EL (cell line): Measurements from ENCODE around the gene BBS2.

Experiments
- DNase-seq: peaks from one replicate; pipeline ENCODE4 v3.0.0-alpha.2; 2016

BBS2 gene, protein sequence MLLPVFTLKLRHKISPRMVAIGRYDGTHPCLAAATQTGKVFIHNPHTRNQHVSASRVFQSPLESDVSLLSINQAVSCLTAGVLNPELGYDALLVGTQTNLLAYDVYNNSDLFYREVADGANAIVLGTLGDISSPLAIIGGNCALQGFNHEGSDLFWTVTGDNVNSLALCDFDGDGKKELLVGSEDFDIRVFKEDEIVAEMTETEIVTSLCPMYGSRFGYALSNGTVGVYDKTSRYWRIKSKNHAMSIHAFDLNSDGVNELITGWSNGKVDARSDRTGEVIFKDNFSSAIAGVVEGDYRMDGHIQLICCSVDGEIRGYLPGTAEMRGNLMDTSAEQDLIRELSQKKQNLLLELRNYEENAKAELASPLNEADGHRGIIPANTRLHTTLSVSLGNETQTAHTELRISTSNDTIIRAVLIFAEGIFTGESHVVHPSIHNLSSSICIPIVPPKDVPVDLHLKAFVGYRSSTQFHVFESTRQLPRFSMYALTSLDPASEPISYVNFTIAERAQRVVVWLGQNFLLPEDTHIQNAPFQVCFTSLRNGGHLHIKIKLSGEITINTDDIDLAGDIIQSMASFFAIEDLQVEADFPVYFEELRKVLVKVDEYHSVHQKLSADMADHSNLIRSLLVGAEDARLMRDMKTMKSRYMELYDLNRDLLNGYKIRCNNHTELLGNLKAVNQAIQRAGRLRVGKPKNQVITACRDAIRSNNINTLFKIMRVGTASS

DNA sequence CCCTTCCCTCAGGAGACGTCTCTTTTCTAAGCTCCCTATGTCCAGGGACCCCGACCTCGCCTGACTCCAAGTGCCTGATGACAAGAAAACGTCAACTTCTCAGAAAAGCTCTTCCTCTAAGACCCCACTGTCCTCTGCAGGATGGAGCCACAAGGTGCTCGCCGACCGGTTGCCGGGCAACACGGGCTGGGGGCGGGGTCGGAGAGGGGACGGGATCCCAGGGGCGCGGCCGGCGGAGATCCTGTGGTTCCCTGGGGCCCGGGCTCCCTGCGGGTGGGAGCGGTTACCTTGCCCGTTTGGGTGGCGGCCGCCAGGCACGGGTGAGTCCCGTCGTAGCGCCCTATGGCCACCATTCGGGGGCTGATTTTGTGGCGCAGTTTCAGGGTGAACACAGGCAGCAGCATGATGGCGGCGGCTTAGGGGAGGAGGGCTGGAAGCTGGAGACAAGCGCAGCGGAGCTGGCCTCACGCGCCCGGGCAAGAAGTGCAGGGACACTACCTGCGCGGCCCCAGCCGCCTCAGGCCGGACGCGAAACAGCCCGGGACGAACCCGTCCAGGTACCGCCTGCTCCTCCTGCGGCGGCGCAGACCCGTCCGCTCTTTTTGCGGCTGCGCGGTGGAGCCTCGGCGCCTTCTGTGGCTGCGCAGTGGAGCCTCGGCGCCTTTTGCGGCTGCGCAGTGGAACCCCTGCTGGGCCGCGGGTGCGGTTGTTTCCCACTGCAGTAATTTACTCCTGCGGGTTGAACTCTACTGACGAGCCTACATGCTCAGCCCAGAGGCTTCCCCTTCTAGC lies at the start of gene BBS2:
BBS2 (minus strand) TSS at position 566 of the 792 bp plus-strand sequence; CDS start at position 404, 162 bp downstream.
- DNase-seq = peak; percentile 83

DNA sequence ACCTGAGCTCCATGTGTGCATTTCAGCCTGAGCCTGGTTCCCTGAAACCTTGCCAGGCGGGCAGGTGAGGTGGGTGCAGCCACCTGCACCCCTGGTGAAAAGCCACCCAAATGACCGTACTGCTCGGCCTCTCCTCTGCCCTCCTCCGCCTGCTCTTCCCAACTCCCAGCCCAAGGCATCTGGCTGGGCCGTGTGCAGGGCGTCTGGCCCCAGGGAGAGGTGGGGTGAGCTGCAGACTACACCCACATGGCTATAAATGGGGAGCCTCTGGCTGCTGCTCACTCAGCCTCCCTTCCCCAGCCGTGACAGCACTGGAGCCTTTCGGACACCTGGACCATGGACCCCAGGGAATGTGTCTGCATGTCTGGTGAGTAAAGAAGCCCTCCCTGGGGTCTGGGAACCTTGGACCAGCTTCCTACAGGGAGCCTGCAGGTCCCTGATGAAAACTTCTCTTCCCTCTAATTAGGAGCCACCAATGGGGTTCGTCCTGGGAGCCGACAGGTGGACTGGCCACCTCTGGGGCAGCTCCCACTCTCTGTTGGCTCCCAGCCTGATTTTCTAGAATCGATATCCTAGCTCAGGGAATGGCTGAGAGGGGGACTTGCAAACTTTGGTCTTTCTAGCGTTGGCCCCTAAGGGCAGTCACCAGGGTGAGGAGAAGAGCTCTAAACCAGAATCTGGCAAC lies 45.1 kb upstream of the BBS2 start, which contains the start of gene MT4:
MT4 (plus strand) TSS at position 281 of the 685 bp plus-strand sequence; CDS start at position 337, 56 bp downstream.
- no peak for DNase-seq

DNA sequence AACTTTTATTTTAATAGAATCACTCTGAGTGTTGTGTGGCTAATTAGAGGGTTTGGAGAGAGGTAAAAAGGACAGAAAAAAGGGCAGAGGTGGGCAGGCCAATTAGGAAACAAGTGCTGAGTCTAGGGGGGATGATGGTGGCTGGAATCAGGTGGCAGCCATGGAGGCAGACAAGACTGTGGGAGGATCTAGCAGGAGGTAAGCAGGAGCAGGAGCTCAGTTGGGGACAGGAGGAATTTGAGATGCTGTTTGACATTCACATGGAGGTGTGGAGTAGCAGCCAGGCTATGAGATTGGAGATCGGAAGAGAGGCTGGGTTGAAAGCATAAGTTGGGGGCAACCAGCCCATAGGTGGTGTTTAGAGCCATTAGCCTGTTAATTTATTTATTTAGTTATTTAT lies 41.3 kb upstream of the BBS2 start:
- no peak for DNase-seq

DNA sequence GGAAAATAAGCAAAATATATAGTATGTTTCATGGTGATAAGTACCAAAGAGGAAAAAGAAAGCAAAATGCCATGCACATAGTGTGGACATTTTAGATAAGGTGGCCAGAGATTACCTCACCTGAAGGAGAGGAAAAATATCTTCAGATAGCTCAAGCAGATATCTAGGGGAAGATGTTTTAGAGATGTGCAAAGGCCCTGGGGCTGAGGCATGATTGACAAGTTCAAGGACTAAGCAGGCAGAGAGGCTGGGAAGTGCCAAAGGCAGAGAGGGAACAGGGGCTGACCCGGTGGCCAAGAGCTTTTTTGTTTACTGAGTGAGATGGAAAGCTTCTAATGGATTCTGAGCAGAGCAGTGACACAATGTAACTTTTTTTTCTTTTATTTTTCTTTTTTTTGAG lies 40.6 kb upstream of the BBS2 start:
- DNase-seq = no peak

DNA sequence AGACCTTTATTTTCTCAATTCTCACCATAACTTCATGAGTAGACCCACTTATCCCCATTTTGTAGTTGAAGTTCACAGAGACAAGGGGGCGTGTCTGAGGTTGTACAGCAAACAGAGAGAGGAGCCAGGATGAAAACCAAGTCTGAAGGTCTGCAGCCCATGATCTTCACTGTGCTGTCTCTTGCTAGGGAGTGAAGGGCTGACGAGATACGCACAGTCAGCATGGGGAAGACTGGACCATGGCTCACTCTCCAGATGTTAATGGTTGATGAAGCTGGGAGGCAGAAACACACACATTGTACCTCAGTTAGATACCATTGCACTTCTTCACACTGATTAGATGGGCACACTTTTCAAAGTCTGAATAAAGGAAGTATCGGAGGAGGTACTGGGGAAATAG lies 39.3 kb upstream of the BBS2 start:
- DNase-seq = no peak

DNA sequence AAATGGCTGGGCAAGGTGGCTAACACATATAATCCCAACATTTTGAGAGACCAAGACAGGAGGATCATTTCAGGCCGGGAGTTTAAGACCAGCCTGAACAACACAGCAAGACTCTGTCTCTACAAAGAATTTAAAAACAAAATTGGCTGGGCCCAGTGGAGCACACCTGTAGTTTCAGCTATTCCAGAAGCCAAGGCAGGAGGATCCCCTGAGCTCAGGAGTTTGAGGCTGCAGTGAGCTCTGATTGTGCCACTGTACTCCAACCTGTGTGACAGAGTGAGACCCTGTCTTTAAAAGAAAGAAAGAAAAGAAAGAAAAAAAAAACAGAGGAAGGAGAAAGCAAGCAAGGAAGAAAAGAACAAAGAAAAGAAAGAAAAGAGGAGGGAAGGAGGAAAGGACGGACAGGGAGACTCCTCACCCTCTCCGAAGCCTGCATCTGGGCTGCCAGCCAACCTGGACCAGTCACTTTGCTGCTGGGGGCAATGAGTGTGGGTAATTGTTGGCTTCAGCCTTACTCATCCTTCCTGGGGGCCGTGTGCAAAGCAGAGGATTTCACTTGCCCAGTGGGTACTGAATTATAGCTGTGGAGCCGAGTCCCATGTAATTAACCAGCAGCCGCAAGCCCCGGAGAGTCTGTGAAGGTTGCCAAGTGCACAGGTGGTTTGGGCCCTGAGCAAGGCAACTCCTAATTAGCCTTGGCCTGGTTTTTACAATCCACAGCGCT lies 38.4 kb upstream of the BBS2 start:
- DNase-seq = peak; percentile 89

DNA sequence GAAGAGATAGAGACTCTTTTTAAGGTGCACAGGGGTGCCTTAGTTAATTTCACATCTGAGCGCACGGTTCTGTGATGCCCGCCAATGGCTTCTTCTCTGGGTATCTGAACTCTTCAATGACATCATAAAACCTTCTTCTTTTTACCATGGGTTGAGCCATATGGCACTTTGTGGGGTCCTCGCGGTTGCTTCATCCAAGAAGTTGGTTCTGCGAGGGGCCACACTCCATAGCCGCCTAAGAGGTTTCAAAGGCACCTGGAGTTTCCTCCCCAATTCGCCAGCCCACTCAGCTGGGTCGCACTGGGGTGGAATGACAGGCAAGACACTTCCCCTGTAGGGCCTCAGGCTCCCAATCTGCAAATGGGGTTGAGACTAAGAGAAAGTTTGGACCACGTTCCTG lies 34.6 kb upstream of the BBS2 start:
- no peak for DNase-seq

DNA sequence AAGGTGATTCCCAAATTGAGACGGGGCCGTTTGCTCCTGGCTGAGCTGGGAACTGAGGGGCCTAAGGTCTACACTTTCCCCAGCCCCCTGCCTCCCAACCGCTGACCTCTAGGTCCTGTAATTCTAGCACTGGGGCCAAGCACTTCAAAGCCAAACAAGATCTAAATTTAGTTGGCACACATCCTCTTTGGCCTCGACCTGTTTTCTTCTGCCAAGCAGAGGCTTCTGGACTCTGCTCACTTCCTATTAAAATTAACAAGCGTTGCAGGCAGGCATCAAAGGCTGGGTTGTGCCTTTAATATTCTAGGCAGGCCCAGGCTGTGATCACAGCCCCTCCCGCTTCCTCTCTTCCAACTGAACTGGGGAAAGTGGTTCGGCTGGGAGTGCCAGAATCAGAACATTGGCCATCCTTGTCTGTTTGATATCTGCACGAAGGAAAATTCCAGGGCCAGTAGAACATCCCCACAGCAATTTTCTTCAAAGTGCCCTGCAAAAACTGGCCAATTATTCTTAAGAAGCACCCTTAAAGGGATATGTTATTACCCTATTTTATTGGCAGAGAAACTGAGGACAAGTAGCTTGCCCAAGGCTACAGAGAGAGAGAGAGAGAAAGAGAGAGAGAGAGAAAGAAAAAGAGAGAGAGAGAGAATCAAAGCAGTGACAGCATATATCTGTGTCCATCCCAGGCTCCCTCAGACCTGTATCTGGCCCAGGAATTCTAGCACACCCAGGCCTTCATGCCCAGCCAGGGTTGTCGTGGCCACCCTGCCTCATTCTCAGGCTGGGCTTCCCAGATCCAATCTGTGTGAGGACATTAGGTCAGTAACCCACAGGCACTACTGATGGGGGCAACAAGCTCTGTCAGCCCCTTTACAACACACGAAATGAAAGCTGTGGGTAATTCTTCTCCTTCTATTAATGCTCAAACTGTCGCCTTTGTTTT lies 32.2 kb upstream of the BBS2 start:
- DNase-seq = no peak

DNA sequence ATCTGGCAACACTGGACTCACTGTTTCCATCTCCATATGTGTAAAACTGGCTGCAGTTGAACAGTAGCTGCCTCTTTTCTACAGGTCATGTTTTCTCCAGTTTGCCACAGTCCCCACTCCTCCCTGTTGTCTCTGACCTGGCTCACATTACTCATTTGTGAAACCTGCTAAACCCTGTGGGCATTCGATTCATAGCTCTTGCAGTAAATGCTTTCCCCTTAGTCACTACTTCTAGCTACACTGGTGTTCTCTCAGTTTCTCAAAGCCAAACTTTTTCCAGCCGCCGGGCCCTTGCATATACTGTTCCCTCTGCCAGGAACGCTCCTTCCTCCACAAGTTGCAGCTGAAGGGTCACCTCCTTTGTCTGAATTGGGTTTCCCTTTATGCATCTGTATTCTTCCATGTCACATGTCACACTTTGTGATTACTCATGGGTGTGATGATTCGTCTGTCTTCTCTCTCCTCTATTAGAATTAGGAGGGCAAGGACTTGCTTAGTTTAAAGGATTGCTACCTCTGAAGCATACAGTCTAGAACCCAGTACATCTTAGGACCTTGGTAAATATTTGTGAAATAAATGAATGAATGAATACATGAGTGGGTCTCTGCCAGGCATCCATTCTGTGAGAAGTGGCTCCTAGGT lies 30.0 kb upstream of the BBS2 start:
- DNase-seq = no peak

DNA sequence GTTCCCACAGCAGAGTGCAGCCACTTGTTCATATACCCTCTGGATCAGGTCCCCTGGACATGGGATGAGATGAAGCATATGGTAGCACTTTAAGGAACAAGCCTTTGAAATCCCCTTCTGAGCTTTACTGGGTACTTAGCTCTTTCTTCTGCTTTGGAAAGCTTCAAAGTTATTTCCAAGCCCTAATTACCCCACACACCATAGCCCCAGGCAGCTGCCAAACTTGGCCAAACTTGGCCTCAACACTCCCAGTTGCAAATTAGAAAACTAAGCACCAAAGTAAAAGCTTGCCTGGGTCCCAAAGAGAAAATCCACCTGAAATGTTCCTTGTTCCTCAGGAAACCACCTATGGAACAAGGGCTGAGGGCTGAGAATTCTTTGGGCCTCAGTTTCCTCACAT lies 29.3 kb upstream of the BBS2 start:
- no peak for DNase-seq

DNA sequence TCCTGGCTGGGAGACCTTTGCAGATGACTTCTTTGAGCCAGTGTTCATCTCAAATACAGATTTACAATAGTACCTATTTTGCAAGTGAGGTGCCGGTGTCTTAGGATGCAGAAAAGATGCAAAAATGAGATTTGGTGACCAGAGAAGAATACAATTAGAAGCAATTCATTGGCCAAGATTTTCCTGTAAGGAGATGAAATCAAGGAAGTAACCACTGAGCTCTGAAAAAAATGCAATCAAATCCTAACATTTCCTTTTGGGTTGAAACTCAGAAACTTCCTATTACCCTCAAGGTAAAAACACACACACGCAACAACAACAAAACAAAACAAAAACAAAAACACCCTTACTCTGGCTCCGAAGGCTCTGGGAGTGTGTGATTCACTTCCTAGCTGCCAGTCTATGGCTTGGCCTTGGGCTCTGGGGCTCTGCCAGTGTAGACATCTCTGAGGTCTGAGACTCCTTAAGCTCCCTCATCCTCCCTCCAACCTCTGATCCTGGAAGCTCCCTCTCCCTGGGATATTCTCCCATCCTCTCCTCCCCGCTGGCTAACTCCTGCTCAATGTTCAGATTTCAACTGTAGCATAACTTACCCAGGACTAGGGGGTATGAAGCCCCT lies 28.2 kb upstream of the BBS2 start:
- no peak for DNase-seq

DNA sequence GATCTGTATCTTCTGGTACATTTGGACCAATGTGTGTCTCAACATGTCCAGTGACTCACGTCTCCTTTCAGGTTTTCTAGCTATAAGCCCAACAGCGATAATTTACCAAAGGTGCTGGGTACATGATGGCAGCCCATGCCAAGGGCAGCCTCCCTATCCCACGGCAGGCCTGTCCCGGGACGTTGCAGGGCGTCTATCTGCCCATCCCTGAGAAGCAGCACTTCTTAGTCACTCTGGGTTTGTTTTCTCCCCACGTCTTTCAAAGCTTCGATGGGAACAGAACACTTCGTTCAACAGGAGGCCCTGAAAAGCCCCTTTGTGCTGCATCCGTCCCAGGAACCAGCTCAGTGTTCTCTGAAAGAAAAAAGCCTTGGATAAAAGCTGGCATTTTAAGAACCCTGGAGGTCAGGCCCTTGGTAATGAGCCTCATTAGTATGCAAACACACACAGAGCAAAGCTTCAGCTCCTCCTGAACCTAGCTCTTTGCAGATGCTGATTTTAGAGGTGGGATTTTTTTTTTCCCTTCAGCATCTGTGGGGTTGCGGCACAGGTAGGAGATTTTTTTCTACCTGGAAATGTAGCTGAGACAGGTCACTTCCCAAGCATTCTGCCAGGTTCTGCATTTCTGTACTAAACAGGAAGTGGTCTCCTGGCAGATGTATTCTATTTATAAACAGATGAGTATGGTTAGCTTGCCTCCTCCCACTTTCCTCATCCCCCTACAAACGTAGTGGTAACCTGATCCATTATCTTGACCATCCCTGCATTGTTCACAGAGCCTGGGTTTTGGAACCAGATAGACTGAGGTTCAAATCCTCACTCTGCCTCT lies 27.5 kb upstream of the BBS2 start:
- DNase-seq = peak; percentile 56

DNA sequence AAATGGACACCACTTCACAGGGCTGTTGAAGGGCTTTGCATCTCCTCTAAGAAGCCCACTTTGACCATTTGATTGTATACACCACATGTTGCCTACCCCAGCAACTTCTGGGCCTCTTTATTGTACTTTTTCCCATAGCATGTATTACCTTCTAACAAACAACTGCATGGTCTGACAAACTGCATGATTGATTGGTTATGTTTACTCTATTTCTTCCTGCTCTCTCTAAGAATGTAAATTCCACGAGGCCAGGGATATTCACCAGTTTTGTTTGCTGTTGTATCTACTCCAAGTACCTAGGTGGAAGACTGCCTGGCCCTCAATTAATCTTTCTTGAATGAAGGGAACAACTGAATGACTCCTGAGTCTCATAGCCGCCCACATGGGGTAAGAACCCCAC lies 22.2 kb upstream of the BBS2 start:
- no peak for DNase-seq

DNA sequence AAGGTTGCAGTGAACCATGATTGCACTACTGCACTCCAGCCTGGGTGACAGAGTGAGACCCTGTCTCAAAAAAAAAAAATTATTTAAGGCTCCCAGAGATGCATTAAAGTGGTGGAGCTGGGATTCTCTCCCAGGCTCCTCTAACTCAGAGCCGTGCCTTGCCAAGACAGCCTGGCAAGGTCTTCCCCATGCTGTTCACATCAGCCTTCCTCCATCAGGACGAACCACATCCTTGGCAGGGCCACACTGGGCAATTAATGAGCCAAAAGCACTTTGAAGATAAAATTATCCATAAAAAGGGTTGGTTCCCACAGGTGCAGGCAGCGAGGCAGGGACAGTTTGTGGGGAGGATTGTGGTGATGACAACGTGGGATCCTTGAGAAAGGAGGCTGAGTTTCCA lies 19.8 kb upstream of the BBS2 start:
- DNase-seq = no peak

DNA sequence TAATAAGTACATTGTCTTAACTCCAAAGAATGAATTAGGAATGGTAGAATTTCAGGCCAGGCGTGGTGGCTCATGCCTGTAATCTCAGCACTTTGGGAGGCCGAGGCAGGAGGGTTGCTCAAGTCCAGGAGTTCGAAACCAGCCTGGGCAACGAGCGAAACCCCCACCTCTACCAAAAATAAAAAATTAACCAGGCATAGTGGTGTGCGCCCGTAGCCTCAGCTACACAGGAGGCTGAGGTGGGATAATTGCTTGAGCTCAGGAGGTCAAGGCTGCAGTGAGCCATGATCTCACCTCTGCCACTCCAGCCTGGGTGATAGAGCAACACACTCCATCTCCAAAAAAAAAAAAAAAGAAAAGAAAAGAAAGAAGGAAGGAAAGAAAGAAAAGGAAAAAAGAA lies 18.5 kb upstream of the BBS2 start:
- no peak for DNase-seq

DNA sequence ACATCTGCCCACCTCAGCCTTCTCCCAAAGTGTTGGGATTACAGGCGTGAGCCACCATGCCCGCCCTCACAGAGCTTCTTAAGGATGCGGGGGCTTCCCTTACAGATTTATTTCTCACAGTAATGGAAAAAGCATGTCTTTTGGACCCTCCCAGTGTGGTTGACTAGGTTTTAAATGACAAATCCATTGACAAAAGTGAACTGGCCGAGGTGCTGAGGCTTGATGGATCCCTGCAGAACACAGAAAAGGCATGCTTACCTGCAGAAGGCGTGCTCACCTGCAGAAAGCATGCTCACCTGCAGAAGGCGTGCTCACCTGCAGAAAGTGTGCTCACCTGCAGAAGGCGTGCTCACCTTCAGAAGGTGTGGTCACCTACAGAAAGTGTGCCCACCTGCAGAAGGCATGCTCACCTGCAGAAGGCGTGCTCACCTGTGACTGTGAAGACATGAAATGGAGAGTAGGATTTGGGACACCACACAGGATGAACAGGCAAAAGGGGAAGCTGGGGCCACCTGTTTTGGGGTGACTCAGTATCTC lies 15.1 kb upstream of the BBS2 start:
- no peak for DNase-seq

DNA sequence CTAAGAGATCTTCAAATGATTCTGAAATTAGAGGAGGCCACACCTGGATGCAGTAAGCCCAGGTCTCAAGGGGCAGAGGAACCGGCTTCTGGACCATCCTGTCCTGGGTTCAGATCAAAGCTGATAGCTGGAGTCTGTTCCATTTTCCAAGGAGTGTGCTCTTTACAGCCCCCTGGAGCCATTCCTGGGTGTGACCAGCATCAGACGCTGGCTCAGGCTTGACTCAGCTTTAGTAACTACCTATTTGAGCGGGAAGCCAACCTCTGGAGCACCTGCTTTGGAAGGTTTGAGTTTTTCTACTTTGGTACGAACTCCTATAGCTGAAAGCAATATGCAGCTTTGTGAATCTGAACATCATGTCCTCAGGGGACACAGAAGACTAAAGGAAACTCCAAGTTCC lies 12.9 kb upstream of the BBS2 start:
- DNase-seq = no peak

DNA sequence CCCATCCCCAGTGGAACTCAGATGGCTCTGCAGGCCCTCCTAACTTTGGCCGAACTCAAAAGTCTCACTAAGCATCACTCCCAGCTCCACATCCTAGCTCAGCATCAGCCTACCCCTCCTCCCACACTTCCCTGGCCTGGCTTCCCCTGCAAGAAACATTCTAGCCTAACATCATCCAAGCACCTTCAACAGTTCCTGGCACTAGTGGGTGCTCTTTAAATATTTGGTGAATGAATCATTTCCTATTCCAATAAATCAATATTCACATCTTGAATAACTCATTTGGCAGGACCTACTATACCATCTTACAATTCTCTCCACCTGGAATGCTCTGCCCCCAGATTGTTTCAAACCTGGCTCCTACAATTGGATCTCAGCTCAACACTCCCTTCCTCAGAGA lies 11.0 kb upstream of the BBS2 start:
- DNase-seq = peak; percentile 52

DNA sequence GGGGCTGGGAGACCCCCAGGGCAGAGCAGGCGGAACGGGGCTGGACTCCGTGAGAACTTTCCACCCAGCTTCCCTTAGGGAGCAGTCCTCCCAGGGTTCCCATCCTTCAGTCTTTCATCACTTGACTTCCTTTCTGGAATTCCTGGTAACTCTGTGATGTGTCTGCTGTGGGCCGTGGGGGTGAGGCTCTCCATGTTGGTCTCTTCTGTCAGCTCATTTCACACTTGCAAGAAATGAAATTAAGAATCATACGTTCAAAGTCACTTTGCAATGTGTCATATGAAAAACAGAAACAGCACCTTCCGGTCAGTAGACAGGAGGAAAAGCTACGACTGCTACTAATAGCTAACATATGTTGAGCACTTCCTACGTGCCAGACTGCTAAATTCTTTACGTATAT lies 5.4 kb upstream of the BBS2 start:
- peak; percentile 79 for DNase-seq
